Umbilical cord (tissue), 2 donors: ENCODE data around the gene ANGPTL8. TPM values are rescaled to one million over a fixed set of nuclear protein-coding genes. Genes with fewer than 3 reads are reported as not detected.

ENCODE experiments used
- DNase-seq: peaks from one replicate; pipeline ENCODE4 v3.0.0-alpha.2; 2015; ENCODE audit warnings: low spot score
- total RNA-seq: library from RNA; depleted of rRNA; stranded (reverse); fragments of >200 nt; gene quantifications from one replicate; pipeline ENCODE4 v1.2.3, GENCODE V29; 2014; ENCODE audit warnings: low replicate concordance; ENCODE audit not compliant: insufficient read depth

Gene ANGPTL8
- total RNA-seq, 1 donor from 2014 or later = not detected

DNA sequence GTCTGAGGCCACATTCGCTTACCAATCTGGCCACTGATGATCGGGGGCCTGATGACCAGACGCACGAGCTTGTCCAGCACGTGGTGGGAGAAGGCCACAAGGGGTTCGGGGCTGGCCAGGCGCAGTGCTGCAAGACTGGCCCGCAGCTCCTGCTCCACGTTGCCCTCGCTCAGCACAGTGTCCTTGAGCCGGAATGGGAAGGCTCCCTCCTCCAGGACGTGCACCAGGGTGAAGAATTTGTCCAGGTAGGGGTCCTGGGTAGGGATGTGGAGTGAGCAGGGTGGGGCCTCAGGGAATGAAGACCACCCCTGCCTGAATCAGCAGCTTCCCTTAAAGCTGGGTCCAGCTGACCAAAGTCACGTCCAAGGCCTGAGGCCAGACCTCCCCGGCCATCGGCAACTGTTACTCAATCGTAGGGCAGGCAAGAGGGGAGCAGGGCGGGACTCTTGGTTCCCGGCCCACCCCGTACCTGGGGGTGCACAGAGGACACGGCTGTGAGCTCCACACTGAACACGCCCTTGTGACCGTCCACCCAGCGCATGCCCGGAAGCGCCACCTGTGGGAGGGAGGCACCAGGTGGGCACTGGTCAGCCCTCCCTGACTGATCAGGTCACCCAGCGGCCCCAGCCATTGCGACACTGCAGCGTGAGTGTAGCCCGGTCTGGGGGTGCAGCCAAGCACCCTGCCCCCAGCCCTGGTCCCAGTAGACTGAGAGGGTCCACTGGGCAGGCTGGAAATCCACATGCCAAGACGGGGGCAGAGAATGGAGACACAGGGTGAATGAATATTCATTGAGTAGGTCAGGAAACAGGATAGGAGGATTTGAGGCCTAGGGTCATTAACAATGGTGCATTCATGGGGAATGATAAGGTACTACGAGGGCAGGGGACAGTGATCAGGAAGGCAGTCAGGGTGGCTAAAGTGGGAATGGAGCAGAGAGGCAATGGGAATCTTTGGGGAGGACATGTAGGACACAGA lies 2.8 kb upstream of the ANGPTL8 start:
- DNase-seq = no peak

DNA sequence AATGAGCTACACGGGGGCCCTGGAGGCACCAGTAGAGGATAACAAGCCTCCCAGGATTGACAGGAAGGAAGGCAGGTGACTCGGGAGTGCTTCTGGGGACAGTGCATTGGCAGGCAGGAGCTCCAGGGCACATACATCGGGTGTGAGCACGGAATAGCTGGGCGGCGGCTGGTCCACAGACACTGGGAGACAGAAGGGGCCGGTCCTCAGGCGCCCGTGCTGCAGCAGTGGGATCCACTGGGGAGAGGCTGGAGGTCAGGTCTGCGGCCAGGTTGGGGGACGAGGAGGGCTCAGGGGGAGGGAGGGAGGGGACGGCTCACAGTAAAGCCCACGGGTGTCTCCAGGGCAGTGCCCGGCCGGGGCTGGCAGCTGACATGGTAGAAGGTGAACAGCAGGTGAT lies 2.1 kb upstream of the ANGPTL8 start:
- DNase-seq = no peak

GRCh38 chr19:11238041-11238440 lies 1.4 kb upstream of the ANGPTL8 start:
- DNase-seq = no peak

DNA sequence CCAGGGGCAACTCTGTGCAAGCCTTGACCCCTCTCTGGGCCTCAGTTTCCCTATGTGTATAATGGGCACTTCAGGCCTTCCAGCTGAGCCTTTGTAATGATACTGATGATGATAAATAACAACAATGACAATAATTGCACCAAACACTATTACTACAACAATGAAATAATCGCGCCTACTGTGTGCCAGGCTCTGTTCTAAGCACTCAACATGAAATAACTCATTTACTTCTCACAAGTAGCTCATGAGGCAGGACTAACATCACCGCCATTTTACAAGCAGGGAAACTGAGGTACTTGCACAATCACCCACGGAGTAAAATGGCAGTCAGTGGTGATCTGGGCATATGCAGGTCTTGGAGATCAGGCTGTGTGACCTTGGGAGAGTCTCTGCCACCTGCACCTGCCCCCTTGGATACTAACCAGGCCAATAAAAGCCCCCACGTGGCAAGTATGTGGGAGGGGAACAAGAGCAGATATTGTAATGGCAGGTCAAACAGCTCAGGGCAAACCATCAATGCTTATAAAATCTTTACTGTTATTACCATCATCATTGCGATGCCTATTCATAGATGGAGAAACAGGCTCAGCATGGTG lies 540 bp upstream of the ANGPTL8 start:
- DNase-seq = no peak

DNA sequence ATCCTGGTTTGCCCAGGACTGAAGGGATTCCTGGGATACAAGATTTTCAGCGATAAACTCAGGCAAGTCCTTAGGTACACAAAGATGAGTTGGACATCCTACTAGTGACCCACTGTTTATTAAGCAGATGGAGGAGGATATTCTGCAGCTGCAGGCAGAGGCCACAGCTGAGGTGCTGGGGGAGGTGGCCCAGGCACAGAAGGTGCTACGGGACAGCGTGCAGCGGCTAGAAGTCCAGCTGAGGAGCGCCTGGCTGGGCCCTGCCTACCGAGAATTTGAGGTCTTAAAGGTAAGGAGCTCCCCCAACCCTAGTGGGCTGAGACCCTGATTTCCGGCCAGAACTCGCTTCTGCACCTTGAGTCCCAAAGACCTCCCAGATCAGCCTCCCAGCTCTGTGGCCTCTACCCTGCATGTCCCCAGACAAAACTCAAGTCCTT lies 607 bp downstream of the ANGPTL8 start:
- no peak for DNase-seq

GRCh38 chr19:11242025-11242424 lies 2.6 kb downstream of the ANGPTL8 start:
- no peak for DNase-seq

DNA sequence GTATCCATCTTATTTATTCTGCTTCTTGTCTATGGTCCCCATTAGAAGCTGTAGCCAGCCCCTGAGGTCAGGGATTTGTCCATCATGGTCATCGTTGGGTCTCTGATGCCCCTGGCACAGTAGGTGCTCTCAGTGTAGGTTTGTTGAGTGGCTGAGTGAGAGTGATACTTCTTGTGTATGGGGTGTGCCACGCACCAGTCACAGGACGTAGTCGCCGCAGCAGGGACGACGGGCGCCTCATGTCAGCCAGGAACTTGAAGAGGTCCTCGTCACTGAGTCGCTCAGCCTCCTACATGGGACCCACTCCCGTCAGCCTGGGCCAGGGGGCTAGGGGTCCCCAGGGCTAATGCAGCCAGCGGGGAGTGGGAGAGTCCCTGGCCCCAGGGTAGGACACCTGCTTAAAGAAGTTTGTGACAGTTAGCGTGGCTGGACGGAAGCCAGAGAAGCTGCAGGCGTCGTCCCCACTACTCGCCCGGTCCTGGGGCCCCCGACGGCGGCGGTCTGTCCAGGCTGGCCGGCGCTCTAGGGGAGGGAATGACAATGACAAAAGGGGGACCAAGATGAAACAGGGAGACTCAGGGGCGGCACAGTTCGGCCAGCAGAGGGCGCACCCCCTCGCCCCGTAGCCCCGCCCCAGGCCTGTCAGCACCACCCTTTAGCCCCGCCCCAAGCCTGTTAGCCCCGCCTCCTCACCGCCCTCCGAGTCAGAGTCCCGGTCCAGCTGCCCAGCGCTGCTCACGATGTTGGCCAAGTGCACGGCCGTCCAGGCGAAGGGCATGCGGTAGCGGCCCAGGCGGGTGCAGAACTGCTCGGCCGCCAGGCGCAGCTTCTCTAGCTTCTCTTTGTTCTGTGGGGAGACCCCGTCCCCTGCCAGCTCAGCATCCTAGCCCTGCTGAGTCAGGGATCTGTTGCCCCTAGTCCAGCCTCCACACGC lies 3.7 kb downstream of the ANGPTL8 start:
- DNase-seq = peak; percentile 78

DNA sequence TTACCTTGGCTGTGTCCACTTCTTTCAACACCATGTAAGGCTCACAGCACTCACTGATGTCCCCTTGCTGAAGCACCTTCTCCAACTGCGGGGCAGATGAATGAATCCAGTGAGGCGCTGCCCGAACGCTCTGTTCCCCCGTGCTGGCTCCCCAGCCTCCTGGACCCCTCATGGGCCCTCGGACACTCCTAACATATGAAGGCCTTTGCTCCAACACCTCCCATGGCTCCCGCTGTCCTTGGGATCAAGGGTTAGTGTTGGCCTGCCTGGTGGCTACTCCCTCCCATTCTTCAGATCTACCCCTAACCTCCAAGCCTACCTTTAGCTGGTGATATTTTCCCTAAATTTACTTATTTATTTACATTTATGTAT lies 4.4 kb downstream of the ANGPTL8 start:
- no peak for DNase-seq

DNA sequence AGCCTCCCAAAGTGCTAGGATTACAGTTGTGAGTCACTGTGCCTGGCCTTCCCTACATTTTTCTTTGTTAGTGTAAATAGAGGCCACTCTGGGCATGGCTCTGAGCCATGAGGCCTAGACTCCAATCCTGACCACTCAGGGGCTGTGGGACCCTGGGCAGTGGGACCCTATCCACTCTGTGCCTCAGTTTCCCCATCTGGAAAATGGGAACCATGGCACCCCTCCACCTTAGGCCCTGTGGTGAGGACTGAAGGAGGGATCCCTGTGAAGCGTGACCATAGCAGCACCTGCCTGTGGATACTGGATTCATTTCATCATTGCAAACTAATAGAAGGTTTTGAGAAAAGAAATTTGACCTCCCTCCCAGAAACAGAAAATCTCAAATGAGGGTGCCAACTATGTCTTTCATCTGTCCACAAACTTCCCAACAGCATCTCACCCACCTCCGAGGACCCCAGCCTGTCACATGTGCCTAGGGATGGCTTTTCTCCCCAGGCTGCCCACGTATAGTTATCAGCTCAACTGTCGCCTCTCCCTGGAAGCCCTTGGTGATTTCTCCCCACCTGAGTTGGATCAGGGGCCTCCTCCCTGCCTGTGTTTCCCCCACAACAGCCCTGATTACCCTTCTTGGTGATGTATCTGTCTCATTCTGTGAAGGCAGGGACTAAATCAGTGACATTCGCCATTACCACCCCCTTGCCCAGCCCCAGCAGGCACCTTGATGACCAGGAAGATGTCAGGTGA lies 5.6 kb downstream of the ANGPTL8 start:
- DNase-seq = no peak

- DNase-seq = no peak
These were observed 7.5 kb downstream of the ANGPTL8 start for GRCh38 chr19:11246941-11247340.

GRCh38 chr19:11247391-11247790 lies 8.0 kb downstream of the ANGPTL8 start:
- no peak for DNase-seq

DNA sequence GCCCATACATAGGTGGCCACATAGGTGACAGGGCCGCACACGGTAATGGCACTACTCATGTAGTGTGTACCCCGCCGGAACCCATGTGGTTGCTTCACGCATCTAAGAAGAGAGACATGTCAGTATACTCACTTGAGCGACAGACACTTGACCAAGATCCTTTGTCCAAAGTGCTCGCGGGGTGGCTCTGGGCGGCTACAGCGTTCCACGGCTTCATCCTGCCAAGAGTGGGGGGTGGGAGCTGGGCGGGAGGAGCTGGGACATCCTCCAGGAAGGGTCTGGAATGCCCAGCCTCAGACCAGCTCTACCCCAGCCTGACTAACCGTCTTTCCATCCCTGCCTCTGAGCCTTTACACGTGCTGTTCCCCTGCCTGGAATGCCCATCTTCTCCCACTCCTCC lies 8.5 kb downstream of the ANGPTL8 start:
- DNase-seq = no peak

GRCh38 chr19:11248852-11249251 lies 9.4 kb downstream of the ANGPTL8 start:
- DNase-seq = no peak

DNA sequence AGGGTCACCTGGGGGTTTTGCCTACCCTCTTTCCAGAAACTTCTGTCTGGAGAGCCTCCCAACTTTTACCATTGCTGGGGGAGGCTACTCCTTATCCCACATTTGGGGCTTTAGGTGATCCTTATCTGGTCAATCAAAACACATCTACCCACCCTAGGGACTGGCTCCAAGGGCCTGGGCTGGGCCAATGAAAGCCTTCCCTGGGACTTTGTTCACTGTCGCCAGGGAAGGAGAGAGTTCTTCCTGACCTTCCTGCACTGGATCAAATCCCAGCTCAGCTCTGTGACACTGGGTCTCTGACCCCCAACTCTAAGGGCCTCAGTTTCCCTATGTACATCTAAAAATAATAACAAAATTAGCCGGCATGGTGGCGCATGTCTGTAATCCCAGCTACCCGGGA lies 11.8 kb downstream of the ANGPTL8 start:
- DNase-seq = no peak

DNA sequence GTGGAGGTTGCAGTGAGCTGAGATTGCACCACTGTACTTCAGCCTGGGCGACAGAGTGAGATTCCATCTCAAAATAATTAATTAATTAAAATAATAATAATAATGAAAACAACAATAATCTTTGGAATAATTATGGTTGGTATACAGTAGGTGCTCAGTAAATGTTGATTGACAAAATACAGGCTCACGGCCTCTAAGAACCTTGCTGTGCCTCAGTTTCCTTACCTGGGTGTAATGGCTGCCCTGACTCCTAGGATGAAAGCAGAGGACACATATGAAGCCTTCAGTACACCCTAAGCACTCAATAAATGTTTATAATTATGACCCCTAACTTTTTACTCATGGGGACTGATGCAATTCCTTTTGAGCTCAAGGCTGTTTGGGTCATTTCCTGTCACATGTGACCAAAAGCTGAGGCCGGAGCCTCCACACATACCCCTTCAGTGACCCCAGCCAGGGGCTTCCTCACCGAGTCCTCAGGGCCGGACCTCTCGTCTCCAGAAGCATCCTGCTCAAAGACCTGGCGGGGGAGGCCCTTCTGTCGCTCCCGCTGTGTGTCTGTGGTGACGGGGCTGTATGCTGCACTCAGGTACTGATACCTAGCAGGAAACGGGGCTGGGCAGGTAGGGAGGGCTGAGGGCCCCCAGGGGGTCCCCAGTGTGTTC lies 12.4 kb downstream of the ANGPTL8 start:
- DNase-seq = no peak

- no peak for DNase-seq
These were observed 13.4 kb downstream of the ANGPTL8 start for GRCh38 chr19:11252665-11253355.

GRCh38 chr19:11254666-11255065 lies 15.2 kb downstream of the ANGPTL8 start:
- no peak for DNase-seq

- DNase-seq = peak; percentile 83
These were observed 16.8 kb downstream of the ANGPTL8 start for GRCh38 chr19:11256189-11256588.

DNA sequence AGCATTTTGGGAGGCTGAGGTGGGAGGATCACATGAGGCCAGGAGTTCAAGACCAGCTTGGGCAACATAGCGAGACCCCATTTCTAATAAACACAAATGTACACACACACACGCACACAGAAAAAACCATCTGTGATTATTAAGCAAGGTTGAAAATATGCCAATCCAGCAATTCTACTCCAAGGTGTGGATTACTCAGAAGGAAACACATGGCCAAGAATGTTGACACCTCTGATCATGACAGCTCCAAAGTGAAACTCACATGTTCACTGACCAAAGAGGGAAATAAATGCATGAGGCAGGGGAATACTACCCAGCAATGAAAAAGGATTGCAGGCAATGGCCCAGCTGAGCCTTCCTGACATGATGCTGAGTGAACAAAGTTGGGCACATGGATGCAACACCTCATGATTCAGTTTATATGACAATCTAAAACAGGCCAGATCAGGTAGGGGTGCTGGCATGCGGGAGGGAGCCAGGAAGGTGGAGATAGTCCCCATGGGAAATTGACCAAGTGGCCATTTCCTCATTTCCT lies 18.5 kb downstream of the ANGPTL8 start:
- no peak for DNase-seq

- no peak for DNase-seq
These were observed 21.6 kb downstream of the ANGPTL8 start for GRCh38 chr19:11260996-11261395.
